Measurements from ENCODE around the gene MRPL1.

The MRPL1 gene

DNA sequence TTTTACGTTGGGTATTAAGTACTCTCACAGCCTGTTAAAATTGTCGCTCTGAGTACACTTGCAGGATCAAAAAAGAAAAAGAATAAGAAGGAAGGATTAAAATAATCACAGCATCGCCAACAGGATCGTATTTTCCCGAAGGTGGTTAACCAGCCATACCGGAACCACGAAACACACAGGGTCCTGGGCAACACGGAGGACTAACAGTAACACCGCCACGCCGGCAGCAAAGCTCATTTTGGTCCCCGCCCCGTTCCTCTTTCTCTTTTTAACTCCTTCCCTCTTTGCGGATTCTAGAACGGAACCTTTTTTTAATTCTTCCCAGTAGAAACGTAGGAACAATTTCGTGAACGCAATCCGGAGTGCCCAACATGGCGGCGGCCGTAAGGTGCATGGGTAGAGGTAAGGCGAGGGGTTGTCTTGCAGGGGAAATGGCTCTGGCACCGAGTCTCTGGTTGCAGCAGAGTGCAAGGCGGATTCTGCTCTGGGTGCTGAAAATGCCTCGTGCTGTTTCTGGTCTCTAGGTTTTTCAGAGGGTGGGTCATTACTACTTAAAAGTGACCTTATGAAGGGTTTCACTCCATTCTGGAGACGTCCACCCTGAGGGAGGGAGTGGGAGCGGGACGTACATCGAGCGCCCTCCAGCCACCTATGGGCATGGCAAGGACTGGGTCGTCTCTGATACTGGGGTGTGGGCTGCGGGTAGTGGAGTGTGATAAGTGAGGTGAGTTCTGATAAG is at the start of gene MRPL1:
Gene MRPL1 (plus strand): TSS at position 353 of the 739 bp plus-strand sequence. CDS start 19 bp downstream, at position 372.
- Histone ChIP-seq H3K4me3 (peak within 1 kb of the TSS; percentile 78), H4K20me1 (no peaks in the 10 kb centered on the region; the same call in 1 of the 2 replicates), H3K9me3 (no peaks in the 10 kb centered on the region), H3K9ac (peak within 1 kb of the TSS; percentile 95), H3K4me1 (peaks cover 38% of the 10 kb centered on the region), H3K27ac (peak within 1 kb of the TSS; percentile 97), H3K4me2 (peak within 1 kb of the TSS; percentile 89), H3K27me3 (no peaks in the 10 kb centered on the region), H3K36me3 (peaks cover 19% of the 10 kb centered on the region)
- no peak for TF ChIP-seq Cebpa-rat (IDR thresholded peaks at IDR 0.05)

DNA sequence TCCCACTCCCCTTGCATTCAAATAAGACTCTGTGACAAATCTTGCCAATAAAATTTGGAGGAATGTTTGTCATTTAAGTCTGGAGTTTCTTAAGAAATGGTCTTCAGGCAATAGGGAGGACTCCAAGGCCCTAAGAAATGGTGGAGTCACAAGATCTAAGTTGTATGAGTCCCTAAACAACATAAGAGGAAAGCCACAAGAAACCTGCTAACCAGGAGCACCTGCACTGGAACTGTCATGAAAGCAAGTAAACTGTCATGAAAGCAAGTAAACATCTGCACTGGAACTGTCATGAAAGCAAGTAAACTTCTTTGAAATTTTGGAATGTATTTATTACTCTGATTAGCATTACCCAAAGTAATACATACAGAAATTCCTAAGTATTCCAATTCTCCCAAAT is 47.0 kb upstream of the MRPL1 start:
- Histone ChIP-seq H3K4me1 (peaks cover 28% of the 10 kb centered on the region), H3K4me3 (no peak overlapping the region), H3K9ac (no peak overlapping the region), H3K27ac (no peak overlapping the region), H3K36me3 (peaks cover 18% of the 10 kb centered on the region; the same call in 1 of the 2 replicates), H3K9me3 (0 out of 2 replicates have a peak, but pooled peaks cover 10% of the 10 kb centered on the region), H3K4me2 (peak overlapping the region; percentile 28; the same call in 1 of the 2 replicates), H4K20me1 (peaks cover 80% of the 10 kb centered on the region), H3K27me3 (no peaks in the 10 kb centered on the region)
- no peak for TF ChIP-seq Cebpa-rat (IDR thresholded peaks at IDR 0.05)

DNA sequence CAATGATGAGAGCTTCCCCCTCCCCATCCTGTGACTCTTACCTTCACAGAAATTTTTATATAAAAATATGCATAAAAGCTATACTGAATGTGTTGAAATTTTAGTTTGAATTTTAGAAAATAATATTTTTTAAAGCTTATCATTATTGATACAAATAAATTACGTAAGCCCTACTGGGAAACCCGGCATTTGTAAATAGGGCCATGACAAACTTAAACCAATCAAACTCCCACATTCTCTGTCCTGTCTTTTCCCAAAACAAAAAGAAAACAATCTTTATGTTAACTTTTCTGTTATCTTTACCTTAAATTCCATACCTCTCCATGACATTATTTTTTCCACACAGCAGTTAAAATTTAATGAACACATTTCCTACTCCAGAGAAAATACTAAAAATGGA is 46.1 kb upstream of the MRPL1 start:
- H4K20me1 ChIP-seq, result peaks cover 71% of the 10 kb centered on the region
- H3K4me2 ChIP-seq, result 0 out of 2 replicates have a peak overlapping the region, but pooled peaks have one; percentile 1
- H3K9ac ChIP-seq, result no peak overlapping the region
- H3K36me3 ChIP-seq, result 0 out of 2 replicates have a peak, but pooled peaks cover 9% of the 10 kb centered on the region
- H3K4me1 ChIP-seq, result peaks cover 36% of the 10 kb centered on the region
- 0 out of 2 replicates have a peak, but pooled peaks cover 10% of the 10 kb centered on the region for H3K9me3 ChIP-seq
- H3K4me3 ChIP-seq, result no peak overlapping the region
- no peak for TF ChIP-seq Cebpa-rat (IDR thresholded peaks at IDR 0.05)
- H3K27me3 ChIP-seq, result no peaks in the 10 kb centered on the region
- H3K27ac ChIP-seq, result no peak overlapping the region

DNA sequence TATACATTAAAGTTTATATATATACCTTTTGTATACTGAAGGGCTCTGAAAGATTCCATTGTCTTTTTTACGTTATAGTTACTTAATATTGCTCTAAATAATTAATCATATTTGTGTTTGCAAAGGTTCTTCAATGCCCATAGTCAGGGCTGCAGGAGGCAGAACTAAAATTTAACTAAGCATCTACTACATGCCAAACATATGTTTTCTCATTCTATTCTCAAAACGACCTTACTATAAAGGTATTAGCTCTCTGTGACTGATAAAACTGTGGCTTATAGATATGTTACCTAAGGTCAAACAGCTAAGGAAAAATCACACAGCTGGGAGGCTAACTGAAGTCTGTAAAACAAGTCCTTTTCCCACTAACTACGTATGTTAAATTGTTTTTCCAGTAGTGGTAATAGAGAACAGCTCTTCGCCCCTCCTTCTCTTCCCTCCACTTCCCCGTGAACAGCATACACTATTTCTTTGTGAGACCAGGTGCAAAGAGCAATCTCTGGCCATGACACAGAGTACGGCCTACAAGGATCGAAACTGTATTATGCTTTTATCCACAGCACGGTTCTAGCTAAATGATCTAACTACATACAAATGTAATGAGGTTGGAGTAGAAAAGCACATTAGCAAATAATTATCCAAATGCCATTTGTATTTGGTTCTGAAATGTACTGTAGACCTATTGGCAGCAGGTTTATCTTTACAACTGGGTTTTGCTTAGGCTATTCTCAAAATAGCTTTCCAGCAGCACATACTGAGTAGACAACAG is 45.1 kb upstream of the MRPL1 start:
- H3K36me3 ChIP-seq, result no peaks in the 10 kb centered on the region
- peak overlapping the region; percentile 95; the same call in 1 of the 2 replicates for H3K9ac ChIP-seq
- H3K4me1 ChIP-seq, result peaks cover 45% of the 10 kb centered on the region
- no peak for TF ChIP-seq Cebpa-rat (IDR thresholded peaks at IDR 0.05)
- 0 out of 2 replicates have a peak, but pooled peaks cover 4% of the 10 kb centered on the region for H3K9me3 ChIP-seq
- peak overlapping the region; percentile 95 for H3K4me3 ChIP-seq
- H3K4me2 ChIP-seq, result peak overlapping the region; percentile 84
- no peaks in the 10 kb centered on the region for H3K27me3 ChIP-seq
- peaks cover 61% of the 10 kb centered on the region for H4K20me1 ChIP-seq
- peak overlapping the region; percentile 94; the same call in 1 of the 2 replicates for H3K27ac ChIP-seq

DNA sequence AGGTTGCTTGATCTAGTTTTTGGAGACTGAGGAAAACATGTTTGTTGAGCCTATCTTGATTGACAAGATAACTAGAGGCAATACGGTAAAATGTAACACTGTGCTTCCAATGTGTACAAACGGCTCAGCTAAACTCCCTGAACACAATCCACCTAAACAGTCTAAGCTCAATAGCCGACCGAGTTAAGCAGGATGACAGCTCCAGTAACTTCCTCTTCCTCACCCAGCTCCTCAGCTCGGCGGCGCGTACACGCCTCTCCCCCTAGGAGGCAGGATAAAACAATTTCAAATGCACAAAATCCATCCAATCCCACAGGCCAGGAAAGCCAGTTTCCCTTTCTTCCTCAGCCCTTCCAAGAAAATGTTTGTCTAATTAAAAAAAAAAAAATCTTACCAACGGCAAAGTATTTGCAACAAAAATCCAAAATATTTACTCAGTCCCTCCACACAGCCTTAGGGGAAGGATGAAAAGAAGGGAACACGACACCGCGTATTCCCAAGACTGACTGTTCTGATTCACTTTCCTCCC is 44.5 kb upstream of the MRPL1 start:
- H3K9ac ChIP-seq, result peak overlapping the region; percentile 95
- no peaks in the 10 kb centered on the region for H3K27me3 ChIP-seq
- H3K9me3 ChIP-seq, result no peaks in the 10 kb centered on the region
- H3K4me2 ChIP-seq, result peak overlapping the region; percentile 84
- TF ChIP-seq Cebpa-rat (IDR thresholded peaks at IDR 0.05), result no peak
- peaks cover 46% of the 10 kb centered on the region for H3K4me1 ChIP-seq
- H3K4me3 ChIP-seq, result peak overlapping the region; percentile 95
- peak overlapping the region; percentile 94 for H3K27ac ChIP-seq
- H3K36me3 ChIP-seq, result no peaks in the 10 kb centered on the region
- peaks cover 55% of the 10 kb centered on the region for H4K20me1 ChIP-seq

DNA sequence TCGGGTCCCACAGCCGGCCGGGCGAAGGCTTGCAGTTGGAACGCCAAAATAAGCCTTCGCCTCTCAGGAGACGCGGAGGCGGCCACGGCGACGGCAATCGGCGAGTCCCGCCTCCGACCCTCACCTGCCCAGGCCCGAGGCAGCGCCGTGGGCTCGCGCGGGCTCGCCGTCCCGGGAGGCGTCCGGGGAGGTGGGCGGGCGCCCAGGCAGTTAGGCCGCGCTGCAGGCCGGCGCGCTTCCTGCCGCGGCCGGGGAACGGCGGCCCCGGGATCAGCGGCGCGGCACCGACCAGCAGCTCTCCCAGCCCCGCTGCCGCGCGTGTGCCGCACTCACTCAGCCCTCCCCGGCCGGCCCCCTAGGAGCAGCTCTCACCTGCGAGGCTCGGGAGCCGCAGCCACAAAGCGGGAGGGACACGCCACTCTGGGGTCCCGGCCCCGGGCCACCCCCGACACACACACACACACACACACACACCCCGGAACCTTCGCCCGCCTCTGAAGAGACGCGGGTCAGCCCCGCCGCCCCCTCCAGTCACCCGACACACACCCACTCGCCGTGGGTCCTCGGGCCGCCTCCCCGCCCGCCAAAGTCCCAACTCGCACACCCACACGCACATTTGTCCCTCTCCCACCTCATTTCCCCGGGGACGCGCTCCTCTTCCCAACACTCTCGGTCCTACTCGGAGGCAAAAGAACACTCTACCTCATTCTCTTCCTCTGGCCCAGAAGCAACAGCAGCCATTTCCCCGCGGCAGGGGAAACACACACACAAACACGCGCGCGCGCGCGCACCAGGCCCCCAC is 43.8 kb upstream of the MRPL1 start, which contains the start of gene CNOT6L:
Gene CNOT6L (minus strand): TSS at position 767 of the 802 bp plus-strand sequence. CDS start 60 bp downstream, at position 707.
- H3K4me2 ChIP-seq, result peak within 1 kb of the TSS; percentile 84
- no peaks in the 10 kb centered on the region for H3K27me3 ChIP-seq
- H3K9me3 ChIP-seq, result no peaks in the 10 kb centered on the region
- peak within 1 kb of the TSS; percentile 95 for H3K9ac ChIP-seq
- no peaks in the 10 kb centered on the region for H3K36me3 ChIP-seq
- TF ChIP-seq Cebpa-rat (IDR thresholded peaks at IDR 0.05), result no peak
- peak within 1 kb of the TSS; percentile 94 for H3K27ac ChIP-seq
- H3K4me1 ChIP-seq, result peaks cover 46% of the 10 kb centered on the region
- peak within 1 kb of the TSS; percentile 95 for H3K4me3 ChIP-seq
- H4K20me1 ChIP-seq, result peaks cover 48% of the 10 kb centered on the region

DNA sequence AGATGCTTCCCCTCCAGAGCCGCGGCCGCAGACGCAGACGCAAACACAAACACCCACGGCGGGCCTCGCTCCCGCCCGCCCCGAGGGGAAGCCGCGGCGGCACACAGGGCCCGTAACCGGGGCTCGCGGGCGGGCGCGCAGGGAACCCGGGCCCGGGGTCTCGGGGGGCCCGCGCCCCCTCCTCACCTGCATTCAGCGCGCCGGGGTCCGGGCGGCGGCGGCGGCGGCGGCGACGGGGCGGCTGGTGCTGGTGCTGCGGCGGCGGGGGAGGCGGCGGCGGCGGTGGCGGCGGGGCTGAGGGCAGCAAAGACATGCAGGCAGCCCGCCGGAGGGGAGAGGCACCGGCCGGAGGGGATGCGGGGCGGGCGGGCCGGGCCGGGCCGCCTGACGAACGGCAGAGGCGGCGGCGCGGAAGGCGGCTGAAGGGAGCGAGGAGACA is 43.2 kb upstream of the MRPL1 start:
- Histone ChIP-seq H3K4me2 (peak overlapping the region; percentile 84), H3K9ac (peak overlapping the region; percentile 95), H3K9me3 (no peaks in the 10 kb centered on the region), H3K27ac (peak overlapping the region; percentile 94), H3K4me3 (peak overlapping the region; percentile 95), H3K27me3 (no peaks in the 10 kb centered on the region), H3K4me1 (peaks cover 46% of the 10 kb centered on the region), H4K20me1 (peaks cover 42% of the 10 kb centered on the region), H3K36me3 (no peaks in the 10 kb centered on the region)
- TF ChIP-seq Cebpa-rat (IDR thresholded peaks at IDR 0.05), result no peak

DNA sequence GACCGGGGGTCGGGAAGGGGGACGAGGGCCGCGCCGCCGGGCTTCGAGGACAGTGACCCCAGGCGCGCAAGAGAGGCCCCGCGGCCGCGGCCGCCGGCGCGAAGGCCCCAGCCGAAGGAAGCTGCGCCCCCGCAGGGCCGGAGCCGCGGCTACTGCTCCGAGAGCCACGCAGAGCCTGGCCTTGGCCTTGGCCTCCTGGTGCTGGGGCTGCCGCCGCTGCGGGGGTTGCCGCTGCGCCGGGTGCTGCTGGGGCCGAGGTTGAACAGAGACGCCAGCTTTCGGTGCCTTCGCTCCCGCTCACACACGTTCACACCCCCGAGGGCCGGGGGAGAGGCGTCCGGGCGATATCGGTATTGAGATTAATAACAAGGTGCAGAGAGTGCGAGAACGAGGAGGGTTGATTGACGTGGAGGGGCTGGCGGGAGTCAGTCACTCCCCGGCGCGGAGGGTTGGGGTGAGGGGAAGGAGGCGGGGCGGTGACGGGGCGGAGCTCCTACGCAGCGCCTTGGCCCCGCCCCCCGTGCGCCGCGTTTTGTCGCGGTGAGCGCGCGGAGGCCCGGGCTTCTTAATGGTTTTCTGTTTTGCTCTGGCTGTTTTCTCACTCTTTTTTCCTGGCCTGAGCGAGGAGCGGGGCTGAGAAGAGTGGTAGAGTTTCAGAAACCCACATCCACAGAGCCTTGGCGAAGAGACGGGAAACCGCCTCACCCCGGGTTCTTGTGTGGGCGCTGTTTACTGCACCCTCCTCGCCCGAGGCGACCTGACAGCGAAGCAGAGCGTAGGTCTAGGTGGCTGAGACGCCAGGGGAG is 42.6 kb upstream of the MRPL1 start:
- peak overlapping the region; percentile 84 for H3K4me2 ChIP-seq
- H3K9me3 ChIP-seq, result no peaks in the 10 kb centered on the region
- peaks cover 44% of the 10 kb centered on the region for H3K4me1 ChIP-seq
- H4K20me1 ChIP-seq, result peaks cover 36% of the 10 kb centered on the region
- TF ChIP-seq Cebpa-rat (IDR thresholded peaks at IDR 0.05), result no peak
- H3K27me3 ChIP-seq, result no peaks in the 10 kb centered on the region
- peak overlapping the region; percentile 95 for H3K9ac ChIP-seq
- H3K4me3 ChIP-seq, result peak overlapping the region; percentile 95
- peak overlapping the region; percentile 94 for H3K27ac ChIP-seq
- no peaks in the 10 kb centered on the region for H3K36me3 ChIP-seq

Data from BLaER1 (cell line).